SW 1271 (cell line): ENCODE results near the gene ADARB1.

Experiments used
- DNase-seq, 2 experiments: peaks; one replicate each; lab custom pipeline; 2025; lab: John Stamatoyannopoulos, UW

Gene ADARB1

DNA sequence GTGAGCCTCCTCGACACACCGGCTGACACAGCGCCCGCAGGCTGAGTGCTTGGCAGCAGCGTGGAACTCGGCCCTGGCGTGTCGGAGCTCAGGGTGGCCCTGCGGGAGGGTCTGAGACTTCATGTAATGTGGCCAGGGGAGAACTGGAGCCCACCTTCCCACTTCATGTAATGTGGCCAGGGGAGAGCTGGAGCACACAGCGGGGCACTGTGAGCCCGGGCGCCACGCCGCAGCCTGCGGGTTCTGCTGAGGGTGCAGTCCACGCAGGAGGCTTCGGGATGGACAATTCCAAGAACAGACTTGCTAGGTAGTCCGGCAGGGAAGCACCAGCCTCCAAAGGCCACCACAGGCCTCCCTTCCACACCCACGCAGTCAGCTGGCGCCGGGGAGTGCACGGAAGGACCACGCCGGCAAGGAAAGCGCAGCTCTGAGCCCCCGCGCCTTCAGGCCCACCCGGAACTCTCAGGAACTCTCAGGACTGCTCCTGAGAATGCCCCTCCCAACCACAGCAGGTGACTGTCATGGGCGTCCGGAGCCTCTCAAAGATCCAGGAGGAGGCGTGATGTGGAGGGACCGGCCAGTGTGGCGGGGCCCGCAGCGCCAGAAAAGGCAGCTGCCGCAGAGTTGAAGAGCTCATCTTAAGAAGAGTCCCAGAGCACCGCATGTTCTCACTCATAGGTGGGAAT lies 19.3 kb upstream of the ADARB1 start:
- no peak for DNase-seq

DNA sequence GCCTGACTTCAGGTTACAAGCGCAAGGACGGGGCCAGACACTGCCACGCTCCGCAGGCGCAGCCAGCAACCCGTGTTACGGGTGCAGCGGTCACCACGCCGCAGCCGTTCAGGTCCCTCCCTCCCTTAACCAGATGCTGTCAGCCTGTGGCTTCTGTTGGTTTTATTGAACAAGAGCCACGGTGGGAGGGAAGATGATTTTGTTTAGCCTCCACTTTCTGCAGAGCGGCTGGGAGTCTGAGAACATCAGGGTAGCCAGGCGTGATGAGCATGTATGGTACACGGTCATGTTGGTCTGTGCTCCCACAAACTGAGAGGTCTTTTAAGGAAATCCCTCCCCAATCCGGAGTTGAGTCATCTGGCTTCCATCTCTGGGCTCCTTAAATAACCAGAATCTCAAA lies 18.5 kb upstream of the ADARB1 start:
- no peak for DNase-seq

DNA sequence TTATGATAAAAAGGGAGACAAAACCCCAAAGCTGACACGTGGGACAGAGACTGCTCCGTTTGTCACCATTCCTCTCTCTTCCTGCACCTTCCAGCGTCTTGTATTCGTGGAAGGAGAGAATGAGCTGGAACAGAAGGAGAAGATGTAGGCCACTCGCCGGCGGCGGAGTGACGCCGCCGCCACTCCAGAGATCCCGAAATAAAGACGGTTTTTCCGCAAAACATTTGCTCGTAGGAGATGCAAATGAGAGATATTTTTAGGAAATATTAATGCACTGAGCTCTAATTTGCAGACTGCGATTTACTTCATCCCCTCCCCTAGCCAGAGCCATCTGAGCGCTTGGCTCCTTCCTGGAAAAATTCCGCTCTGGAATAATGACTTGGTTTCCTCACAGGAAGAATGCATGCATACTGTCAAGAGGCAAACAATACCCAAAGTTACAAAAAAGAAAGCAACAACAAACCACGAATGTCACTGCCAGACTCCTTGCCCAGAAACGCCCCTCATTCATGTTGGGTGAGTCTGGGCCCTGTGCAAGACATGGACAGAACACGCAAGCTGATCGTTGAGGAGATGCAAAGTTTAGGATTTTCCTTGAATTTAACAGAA lies 18.0 kb upstream of the ADARB1 start:
- DNase-seq, result no peak

DNA sequence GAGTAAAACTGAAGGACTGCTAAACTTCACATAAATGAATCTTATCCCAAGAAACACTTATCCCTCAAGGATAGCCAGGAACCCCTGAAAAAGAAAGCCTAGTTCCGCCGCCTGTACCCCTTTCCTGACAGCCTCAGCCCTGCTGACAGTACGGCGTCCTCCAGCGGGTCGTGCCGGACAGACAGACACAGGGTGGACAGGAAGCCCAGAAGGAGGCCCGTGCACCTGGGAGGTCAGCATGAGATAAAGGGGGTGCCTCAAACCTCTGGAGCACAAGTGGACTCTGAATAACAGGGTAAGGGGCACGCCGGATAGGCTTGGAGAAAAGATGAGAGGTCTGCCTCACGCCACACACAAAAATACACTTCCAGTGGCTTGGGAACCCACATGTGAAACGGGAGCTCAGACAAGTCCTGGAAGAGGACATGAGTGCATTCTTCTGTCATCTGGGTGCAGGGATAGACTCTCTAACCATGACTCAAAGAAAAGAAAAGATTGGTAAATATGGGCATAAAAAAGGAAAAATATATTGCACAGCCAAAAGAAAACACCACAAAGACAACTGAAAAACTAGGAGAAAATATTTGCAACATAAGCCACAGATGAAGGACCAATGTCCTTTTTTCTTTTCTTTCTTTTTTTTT lies 17.3 kb upstream of the ADARB1 start:
- DNase-seq, result no peak

DNA sequence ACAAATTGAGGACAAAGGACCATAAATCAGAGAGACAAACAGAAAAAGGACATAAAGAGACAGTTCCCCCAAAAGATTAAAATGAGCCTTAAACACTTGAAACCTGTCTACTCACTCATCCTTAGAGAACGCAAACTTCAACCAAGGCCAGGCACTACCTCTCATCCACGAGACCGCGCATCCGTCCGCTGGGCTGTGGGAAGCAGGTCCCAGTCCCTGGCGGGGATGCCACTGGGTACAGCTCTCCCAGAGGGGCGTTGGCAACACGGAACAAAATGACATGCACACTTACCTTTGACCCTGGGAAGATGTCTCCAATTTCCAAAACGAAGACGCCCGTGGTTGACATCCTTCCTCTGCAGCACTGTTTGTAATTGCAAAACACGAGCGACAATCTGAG lies 16.5 kb upstream of the ADARB1 start:
- DNase-seq, result no peak

DNA sequence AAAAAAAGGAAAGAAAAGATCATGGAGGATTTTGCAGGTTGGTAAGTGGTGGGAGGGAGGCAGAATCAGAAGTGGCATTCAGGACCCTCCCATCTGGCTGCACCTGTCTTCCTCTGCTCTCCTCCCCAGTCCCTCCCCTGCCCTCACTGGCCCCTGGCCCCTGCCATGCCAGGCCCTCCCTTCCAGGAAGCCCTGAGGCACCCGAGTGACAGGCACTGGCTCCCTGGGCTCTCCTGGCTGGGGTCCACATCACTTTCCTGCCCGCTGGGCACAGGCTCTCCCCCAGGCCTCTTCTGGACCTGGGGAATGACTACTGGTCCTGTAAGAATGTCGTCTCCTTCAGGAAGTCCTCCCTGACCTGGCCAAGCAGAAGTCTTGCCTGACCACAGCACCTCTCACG lies 15.3 kb upstream of the ADARB1 start:
- no peak for DNase-seq

DNA sequence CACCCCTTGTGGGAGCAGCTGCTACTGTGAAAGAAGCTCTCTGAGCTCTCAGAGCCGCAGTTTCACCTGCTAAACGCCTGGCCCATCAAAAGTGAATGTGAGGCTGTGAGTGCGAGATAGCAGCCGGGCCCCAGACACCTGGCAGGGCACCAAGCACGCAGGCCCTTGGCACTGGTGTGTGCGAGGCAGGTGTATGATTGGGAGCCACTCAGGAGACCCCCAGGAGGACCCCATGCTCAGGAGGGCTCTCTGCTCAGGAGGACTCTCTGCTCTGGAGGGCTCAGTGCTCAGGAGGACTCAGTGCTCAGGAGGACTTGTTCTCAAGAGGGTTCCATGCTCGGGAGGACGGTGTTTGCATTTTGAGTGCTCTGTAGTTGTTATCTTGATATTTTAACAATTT lies 14.3 kb upstream of the ADARB1 start:
- no peak for DNase-seq

DNA sequence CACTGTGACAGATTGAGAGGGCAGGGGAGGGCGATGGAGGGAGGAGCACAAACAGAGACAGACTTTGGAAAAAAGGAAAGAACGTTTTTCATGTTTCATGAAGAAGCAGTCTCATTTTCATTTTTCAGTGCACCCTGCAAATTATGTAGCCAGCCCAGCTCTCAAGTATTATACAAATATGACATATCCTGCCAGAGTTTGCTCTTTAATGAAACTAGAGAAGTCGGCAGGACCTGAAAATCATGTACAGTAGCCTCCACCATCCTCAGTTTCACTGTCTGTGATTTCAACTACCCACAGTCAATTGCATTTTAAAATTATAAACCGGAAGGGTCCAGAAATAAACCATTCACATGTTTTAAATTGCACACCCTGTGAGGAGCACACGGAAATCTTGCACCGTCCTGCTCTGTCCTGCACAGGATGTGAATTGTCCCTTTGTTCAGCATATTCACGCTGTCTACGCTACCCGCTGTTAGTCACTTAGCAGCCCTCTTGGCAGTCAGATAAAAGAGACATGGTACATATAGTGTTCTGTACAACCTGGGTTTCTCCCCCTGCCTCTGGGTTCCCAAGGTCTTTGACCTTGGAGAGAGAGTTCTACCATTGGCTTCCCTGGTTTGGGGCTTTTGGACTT lies 13.6 kb upstream of the ADARB1 start:
- DNase-seq, result no peak

DNA sequence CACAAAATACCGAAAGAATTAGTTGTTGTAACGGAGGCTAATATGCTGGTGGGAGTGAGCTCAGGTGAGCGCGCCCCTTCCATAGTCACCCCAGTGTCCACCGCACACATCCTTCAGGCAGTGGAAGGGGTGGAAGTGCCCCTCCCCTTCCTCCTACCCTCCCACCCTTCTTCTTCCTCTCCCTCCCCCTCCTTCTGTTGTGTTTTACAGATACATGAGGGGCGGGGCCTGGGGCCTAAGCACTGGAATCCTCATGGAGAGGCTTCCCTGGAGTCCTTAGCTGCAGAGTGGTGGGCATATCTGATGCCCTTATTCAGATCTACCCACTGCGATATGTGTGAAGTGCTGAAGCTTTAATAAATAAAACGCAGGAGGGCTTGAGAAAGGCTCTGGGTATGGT lies 10.3 kb upstream of the ADARB1 start:
- no peak for DNase-seq

DNA sequence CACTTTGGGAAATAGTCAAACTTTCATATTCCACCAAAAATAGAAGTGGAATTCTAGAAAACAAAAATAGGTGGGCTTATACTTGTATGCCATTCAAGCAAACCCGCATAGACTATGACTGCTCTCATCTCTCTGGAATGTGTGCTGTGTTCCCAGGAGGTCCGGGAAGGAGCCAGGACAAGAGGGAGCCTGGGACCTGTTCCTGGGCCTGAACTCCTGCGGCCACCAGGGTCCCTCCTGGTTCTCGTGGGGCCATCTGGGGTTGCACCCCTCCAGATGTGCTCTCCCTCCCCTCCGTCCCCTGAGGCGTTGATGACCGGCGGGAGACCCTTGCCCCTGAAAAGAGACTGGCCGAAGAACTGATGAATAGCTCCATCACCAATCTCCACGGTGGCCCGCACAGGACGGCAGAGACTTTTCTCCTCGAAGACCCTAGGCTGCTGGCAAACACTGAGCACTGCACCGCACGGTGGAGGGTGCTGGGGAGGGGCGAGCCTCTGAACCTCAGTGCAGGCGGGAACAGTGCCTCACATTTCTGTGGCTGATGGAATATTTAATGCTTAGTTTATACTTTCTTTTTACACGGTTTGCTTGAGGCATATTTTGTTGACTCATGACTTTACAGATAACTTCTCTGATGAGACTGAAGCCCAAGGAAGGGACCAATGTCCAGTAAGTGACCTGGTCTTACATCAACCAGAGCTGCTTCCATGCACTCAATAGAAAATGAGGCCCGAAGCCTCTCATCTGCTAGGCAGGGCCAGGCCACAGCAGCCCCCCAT lies 9.6 kb upstream of the ADARB1 start:
- no peak for DNase-seq

DNA sequence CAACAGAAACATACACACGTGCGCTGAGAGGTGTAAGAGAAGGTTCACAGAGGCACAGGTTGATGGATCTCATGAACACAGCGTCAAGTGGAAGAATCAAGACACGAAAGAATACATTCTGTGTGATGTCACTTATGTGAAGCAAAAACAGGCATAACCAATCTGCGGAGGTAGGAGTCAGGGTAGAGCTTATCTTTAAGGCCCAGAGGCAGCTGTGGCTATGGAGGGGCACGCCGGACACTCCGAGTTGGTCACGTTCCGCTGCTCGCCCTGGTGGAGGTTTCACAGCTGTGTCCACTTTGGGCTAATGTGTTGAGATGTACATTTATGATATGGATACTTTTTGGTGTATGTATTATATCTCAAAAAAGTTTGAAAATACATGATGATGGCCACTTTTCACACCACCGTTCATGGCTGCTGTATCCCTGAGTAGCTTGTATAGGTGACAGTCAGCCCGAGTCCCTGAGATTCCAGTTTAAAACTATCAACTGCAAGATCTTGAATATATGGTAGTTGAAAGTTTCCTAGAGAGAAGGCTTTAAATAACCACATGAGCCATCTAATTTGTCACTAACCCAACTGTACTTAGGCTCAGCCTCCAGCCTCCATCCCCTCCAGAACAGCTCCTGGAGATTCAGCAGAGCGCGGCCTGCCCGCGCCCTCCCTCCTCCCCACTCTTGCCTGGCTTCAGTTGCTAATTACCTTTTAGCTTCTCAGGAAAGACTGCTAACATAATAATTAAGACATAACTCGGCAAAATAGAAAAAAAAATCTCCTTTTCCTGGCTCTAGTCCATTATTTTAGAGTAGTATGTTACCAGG lies 6.7 kb upstream of the ADARB1 start:
- no peak for DNase-seq

DNA sequence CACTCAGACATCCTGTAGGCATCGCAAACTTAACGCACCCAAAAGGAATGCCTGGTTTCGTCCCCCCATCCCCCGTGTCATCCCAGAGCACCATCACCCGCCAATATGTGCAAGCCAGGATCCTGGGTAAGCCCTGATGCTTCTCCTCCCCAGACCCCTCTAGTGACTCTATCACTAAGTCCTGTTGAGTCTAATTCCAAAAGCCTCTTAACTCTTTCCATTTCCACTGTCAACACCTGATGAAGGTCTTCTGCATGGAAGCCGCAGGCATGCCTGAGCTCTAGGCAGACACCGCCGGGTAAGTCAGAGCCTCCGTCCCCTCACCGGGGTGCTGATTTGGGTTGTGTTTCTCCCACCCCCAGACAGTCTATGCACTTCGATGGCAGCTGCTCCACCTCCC lies 5.3 kb upstream of the ADARB1 start:
- DNase-seq, result no peak

DNA sequence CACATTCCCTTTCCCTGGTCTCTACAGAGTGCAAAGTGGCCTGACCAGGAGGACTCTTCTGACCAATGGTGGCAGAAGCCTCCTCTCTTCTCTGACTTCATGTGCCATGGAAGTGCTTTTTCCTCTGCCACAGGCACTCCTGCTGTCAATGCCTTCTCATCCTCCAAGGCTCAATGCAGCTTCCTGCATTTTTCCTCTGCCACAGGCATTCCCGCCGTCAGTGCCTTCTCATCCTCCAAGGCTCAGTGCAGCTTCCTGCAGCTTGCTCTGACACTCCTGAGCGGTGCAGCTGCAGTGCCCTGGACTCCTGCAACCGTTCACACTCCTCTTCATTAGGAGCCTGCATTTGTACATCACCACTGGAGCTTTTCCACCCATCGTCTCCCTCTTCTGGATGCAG lies 4.7 kb upstream of the ADARB1 start:
- DNase-seq, result no peak

DNA sequence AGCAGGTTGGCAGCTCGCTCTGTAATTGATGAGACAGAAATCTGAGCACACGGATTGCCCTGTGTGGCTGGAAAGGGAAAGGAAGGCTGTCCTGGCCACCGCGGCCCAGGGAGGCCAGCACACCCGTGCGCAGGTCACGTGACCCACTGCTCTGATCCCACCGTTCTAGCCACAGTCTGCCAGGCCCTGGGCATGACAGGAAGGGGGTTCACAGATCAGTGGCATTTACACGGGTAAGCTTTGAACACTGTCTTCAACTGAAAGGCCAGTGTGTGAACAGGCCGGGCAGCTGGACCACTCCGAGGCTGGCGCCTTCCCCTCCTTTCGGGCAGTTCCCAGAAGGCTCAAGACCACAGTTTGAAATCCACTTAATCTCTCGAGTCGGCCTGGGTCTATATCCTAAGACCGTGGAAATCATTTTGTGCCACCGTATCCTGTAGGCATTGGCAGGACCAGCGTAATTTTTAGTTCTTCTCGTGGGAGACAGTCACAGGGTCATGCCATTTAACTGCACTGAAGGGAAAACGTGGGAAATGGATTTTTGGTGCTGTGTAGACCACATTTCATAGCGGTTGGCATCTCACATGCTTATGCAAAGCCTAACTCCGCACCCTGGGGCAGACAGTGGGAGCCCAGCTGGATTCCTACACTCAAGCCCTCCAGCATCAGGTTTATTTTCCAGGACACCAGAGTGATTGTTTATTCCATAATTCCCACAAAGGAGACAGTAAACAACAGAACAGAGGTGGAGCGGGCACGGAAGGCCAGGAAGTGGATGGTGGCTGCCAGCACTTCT lies 3.1 kb upstream of the ADARB1 start:
- no peak for DNase-seq

DNA sequence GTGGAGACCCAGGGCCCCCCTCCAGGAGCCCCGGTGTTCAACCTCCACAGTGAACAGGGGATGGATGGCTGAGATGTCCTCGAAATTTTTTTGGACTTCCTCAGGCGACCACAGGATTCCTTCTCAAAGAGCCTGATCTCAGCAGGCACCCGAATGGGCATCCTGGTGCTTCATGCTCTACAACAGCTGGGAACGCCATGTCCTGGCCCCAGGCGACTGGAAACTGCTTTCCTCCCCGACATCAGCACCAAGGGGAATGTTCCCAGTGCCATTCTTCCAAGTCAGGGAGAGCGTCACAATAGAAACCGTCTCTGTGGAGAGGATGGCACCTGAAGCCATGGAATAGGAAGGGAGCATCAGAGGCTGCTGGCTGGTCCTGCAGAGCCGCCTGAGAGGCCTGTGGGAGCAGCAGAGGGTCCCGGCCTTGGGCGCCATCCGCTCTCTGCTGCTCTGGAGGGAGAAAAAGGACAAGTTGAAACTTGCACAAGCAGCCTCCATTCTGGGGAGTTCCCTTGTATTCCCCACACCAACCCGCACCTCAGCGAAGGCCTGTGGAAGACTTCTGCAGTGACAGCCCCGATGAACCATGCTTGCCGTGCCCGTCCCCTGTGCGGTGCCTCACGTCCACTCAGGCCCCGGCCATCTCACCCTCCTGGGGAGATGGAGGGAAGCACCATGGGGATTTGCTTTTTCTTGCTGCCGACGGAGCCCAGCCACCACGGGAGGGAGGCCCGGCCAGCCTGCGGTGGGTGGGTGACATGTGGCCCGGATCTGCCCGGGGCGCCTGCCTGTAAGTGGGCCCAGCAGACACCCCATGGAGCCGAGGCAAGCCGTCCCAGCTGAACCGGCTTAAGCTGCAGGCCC lies 2.3 kb upstream of the ADARB1 start:
- DNase-seq, result no peak

DNA sequence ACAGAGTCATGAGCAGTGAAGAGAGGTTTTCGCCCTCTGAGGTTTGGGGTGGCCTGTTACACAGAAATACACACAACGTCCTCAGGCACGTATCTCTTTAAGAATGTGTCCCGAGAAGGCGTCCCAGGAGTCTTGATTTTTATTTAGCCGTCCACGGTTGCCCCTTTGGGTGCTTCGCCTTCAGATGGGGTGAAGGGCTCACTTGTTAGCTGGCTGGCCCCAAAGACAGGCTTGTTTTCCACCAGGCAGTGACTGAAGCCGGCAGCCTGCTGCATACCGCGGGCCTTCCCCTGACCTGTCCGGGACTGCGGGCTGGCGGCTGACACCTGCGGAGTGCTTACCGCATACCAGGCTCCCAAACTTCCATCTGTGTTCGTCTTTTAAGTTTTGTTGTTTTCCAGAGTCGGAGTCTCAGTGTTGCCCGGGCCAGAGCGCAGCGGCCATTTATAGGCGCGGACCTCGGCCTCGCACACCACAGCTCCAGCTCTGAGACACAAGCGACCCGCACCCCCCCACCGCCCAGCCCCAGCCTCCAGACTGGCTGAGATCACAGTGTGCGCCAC lies 1.6 kb upstream of the ADARB1 start:
- no peak for DNase-seq

DNA sequence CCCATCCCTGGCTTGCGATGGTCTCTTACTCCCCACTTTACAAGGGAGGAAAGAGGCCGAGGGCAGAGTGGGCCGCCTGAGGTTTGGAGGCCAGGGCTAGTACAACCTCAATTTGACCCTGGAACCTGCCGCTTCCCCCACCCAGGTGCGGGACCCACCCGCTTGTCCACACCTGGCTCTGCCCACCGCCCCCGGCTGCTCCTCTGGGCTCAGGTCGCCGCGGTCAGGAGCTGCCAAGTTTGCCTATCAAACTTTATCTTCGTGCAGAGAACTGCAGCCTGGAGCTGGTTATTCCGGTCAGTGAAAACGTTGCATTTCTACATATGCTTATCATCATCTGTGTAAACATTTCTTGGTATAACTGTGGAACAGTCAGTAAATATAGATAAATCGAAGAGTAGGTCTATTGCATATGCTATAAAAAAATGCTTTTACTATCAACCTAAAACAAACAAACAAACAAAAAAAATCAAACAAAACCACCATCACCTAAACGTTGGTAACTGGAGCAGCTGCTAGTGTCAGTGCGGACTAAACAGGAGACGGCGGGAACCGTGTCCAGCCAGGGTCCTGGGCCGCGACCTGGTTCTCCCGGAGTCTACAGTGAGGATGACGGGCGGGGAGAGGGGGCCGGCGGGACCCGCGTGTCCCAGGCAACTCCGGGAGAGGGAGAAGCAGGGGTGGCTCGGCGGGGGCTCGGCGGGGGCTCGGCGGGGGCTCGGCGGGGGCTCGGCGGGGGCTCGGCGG lies 906 bp upstream of the ADARB1 start:
- no peak for DNase-seq

DNA sequence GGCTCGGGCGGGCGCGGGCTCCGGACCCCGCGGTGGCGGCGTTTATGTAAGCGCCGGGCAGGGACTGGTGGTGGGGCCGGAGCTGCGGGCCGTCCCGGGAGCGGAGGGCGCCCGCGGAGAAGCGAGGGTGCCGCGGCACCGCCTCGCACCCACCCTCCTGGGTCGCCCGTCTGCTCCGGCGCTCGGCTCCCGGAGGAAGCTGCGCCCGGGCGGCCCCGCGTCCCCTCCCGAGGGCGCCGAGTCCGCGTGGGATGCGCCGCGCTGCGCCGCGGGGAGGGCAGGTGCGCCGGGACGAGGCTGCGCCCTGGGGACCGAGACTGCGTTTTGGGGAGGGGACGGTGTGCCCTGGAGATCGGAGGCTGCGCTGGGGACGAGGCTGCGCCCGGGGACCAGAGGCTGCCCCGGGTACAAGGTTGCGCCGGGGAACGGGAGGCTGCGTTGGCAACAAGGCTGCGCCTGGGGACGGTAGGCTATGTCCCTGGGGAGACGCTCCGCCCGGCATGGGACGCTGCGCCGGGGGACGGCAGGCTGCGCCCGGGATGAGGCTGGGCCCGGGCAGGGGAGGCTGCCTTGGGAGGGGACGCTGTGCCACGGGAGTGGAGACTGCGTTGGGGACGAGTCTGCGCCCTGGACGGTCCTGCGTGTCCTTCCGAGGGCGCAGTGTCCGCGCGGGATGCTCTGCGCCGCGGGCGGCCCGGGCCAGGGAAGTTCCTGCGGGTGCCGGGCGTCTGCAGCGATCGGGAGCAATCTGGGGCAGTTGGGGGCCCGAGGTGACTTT lies 627 bp downstream of the ADARB1 start:
- DNase-seq, result no peak
